Cardiac muscle cell (in vitro differentiated cells and primary cell): ENCODE results near the gene GET3. TPM values are rescaled to one million over a fixed set of nuclear protein-coding genes. Genes with fewer than 3 reads are reported as not detected.
"Not testable (repeated sequence)": the region's sequence is repeated elsewhere in the genome, so short reads cannot be mapped to it uniquely, and the experiment has no call there.

Experiments
- DNase-seq, 2 donors: peaks; one replicate each; pipeline versions ENCODE4 v3.0.0 to v3.0.0-alpha.2; 2010 to 2017; ENCODE audit warnings: low read depth in 1 of 2, low spot score in 1 of 2
- H3K27ac ChIP-seq: fragments of 200-600 bp; sonication (generic); 2 replicates; pipeline ENCODE4 v1.5.1; 2016
- H3K27me3 ChIP-seq: fragments of 200-600 bp; sonication (generic); 2 replicates; pipeline ENCODE4 v1.6.0; 2016; ENCODE audit warnings: control low read depth
- H3K36me3 ChIP-seq: fragments of 200-600 bp; sonication (generic); 2 replicates; pipeline ENCODE4 v1.5.1; 2016; ENCODE audit warnings: control low read depth
- H3K4me1 ChIP-seq: fragments of 200-600 bp; sonication (generic); 2 replicates; pipeline ENCODE4 v1.8.1; 2017; ENCODE audit warnings: low read depth, mild to moderate bottlenecking, mixed run types
- H3K4me3 ChIP-seq: fragments of 200-600 bp; sonication (generic); 2 replicates; pipeline ENCODE4 v1.5.1; 2016; ENCODE audit warnings: mild to moderate bottlenecking
- H3K9me3 ChIP-seq: fragments of 200-600 bp; sonication (generic); 2 replicates; pipeline ENCODE4 v1.5.1; 2017; ENCODE audit warnings: low read depth, mild to moderate bottlenecking, control low read depth
- CTCF ChIP-seq: IDR thresholded peaks from 2 replicates; pipeline ENCODE4 v1.5.1; 2012; ENCODE audit warnings: low read depth, mild to moderate bottlenecking, low read length
- polyA plus RNA-seq: library from polyadenylated mRNA; unstranded; fragments of >200 nt; fragmentation: Nextera tagmentation; extraction: Ambion mirVana; gene quantifications from 2 replicates; pipeline ENCODE4 v1.2.1, GENCODE V29; 2016
- total RNA-seq: library from RNA; depleted of rRNA; stranded (reverse); fragments of >200 nt; gene quantifications from 2 replicates; pipeline ENCODE4 v1.2.3, GENCODE V29; 2016

GET3 gene
- total and polyA plus RNA-seq, 2 experiments from 2014 or later: 44.8 to 103 TPM

GRCh38 chr19:12793290-12794195 lies 56.2 kb downstream of the GET3 start:
- H3K27ac ChIP-seq: peak overlapping the region; percentile 82
- H3K9me3 ChIP-seq: no peaks in the 10 kb centered on the region
- H3K4me3 ChIP-seq: peak overlapping the region; percentile 42
- H3K36me3 ChIP-seq: no peaks in the 10 kb centered on the region
- peak; percentile 93 to 97 for DNase-seq
- no peaks in the 10 kb centered on the region for H3K27me3 ChIP-seq
- H3K4me1 ChIP-seq: peaks cover 12% of the 10 kb centered on the region
- TF ChIP-seq CTCF: no peak

GRCh38 chr19:12794196-12794941 lies 57.1 kb downstream of the GET3 start:
- H3K4me1 ChIP-seq: peaks cover 3% of the 10 kb centered on the region
- H3K4me3 ChIP-seq: peak overlapping the region; percentile 42
- TF ChIP-seq CTCF: no peak
- peak overlapping the region; percentile 7 for H3K27ac ChIP-seq
- DNase-seq: peak in 1 of 2 donors; percentile 60
- no peaks in the 10 kb centered on the region for H3K27me3 ChIP-seq
- H3K9me3 ChIP-seq: no peaks in the 10 kb centered on the region
- H3K36me3 ChIP-seq: peaks cover 4% of the 10 kb centered on the region

GRCh38 chr19:12794971-12795381 lies 57.7 kb downstream of the GET3 start:
- Histone ChIP-seq H3K27me3 (no peaks in the 10 kb centered on the region), H3K9me3 (no peaks in the 10 kb centered on the region), H3K4me1 (peaks cover 3% of the 10 kb centered on the region), H3K4me3 (no peak overlapping the region), H3K27ac (no peak overlapping the region), H3K36me3 (peaks cover 10% of the 10 kb centered on the region)
- TF ChIP-seq CTCF: no peak
- peak in 1 of 2 donors; percentile 25 for DNase-seq

GRCh38 chr19:12796146-12797071 lies 59.1 kb downstream of the GET3 start:
- H3K27me3 ChIP-seq: no peaks in the 10 kb centered on the region
- DNase-seq: peak; percentile 86 to 87
- H3K27ac ChIP-seq: no peak overlapping the region
- H3K36me3 ChIP-seq: peaks cover 10% of the 10 kb centered on the region
- H3K9me3 ChIP-seq: no peaks in the 10 kb centered on the region
- peaks cover 6% of the 10 kb centered on the region for H3K4me1 ChIP-seq
- no peak overlapping the region for H3K4me3 ChIP-seq
- TF ChIP-seq CTCF: peak; percentile 91

- H3K4me3 ChIP-seq: no peak overlapping the region
- TF ChIP-seq CTCF: no peak
- DNase-seq: no peak
- no peaks in the 10 kb centered on the region for H3K9me3 ChIP-seq
- H3K36me3 ChIP-seq: peaks cover 10% of the 10 kb centered on the region
- H3K27ac ChIP-seq: no peak overlapping the region
- peaks cover 6% of the 10 kb centered on the region for H3K4me1 ChIP-seq
- H3K27me3 ChIP-seq: no peaks in the 10 kb centered on the region
Measured at GRCh38 chr19:12797141-12797587, 59.9 kb downstream of the GET3 start.

- H3K4me3 ChIP-seq, H3K27ac ChIP-seq, DNase-seq, H3K27me3 ChIP-seq, H3K4me1 ChIP-seq, H3K9me3 ChIP-seq: not testable (repeated sequence)
- peaks cover 10% of the 10 kb centered on the region for H3K36me3 ChIP-seq
Measured at GRCh38 chr19:12797607-12798006, 60.3 kb downstream of the GET3 start.
